ENCODE results near the gene APBA2.

GRCh38 chr15:29109762-29110161, 224.0 kb downstream of the APBA2 start:
- no peak for TF ChIP-seq POLR2A (IDR thresholded peaks at IDR 0.05)
- TF ChIP-seq, protein P1, sequence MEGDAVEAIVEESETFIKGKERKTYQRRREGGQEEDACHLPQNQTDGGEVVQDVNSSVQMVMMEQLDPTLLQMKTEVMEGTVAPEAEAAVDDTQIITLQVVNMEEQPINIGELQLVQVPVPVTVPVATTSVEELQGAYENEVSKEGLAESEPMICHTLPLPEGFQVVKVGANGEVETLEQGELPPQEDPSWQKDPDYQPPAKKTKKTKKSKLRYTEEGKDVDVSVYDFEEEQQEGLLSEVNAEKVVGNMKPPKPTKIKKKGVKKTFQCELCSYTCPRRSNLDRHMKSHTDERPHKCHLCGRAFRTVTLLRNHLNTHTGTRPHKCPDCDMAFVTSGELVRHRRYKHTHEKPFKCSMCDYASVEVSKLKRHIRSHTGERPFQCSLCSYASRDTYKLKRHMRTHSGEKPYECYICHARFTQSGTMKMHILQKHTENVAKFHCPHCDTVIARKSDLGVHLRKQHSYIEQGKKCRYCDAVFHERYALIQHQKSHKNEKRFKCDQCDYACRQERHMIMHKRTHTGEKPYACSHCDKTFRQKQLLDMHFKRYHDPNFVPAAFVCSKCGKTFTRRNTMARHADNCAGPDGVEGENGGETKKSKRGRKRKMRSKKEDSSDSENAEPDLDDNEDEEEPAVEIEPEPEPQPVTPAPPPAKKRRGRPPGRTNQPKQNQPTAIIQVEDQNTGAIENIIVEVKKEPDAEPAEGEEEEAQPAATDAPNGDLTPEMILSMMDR (IDR thresholded peaks at IDR 0.05) = no peak
- no peak for TF ChIP-seq POLR2AphosphoS5 (IDR thresholded peaks at IDR 0.05; ENCODE audit: insufficient read depth in 1 of 2, low read depth in 1 of 2)
